ENCODE data around the gene ABLIM2. TPM values are rescaled to one million over a fixed set of nuclear protein-coding genes. Genes with fewer than 3 reads are reported as not detected.

The ABLIM2 gene
- total RNA-seq, 1 donor from 2014 or later, result 5.2 TPM

DNA sequence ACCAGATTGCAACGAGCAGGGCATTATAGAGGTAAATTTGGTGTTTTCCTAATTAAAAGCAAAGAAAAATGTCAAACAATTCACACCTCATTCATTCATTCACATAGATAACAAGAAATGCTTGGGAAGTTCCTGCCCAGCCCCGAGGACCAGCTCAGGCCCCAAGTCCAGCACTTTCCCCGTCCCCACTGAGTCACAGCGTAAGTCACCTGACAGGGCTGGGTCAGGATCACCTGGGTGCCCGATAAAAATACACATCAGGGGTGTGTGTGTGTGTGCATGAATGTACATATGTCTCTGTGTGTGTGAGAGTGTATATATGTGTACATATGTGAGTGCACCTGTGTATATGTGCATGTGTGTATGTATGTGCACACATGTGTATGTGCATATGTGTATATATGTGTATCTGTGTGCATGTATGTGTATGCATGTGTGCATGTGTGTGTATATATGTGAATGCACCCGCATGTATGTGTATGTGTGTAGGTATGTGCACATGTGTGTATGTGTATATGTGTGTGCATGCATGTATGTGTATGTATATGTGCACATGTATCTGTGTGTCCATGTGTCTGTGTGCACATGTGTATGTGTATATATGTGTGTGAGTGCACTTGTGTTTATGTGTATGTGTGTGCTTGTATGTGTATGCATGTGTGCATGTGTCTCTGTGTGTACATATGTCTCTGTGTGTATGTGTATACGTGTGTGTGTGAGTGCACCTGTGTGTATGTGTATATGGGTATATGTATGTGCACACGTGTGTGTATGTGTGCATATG, 21.9 kb upstream of the ABLIM2 start:
- intact Hi-C loops (cut with DNase I), result no loop called here
- TF ChIP-seq, protein P1, sequence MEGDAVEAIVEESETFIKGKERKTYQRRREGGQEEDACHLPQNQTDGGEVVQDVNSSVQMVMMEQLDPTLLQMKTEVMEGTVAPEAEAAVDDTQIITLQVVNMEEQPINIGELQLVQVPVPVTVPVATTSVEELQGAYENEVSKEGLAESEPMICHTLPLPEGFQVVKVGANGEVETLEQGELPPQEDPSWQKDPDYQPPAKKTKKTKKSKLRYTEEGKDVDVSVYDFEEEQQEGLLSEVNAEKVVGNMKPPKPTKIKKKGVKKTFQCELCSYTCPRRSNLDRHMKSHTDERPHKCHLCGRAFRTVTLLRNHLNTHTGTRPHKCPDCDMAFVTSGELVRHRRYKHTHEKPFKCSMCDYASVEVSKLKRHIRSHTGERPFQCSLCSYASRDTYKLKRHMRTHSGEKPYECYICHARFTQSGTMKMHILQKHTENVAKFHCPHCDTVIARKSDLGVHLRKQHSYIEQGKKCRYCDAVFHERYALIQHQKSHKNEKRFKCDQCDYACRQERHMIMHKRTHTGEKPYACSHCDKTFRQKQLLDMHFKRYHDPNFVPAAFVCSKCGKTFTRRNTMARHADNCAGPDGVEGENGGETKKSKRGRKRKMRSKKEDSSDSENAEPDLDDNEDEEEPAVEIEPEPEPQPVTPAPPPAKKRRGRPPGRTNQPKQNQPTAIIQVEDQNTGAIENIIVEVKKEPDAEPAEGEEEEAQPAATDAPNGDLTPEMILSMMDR (IDR thresholded peaks at IDR 0.05), result no peak
- ATAC-seq (no peak), DNase-seq (no peak)
- Histone ChIP-seq H3K27me3 (ENCODE audit: low read depth) (no peaks in the 10 kb centered on the region), H3K4me1 (peaks cover 36% of the 10 kb centered on the region), H3K4me3 (no peak overlapping the region), H3K27ac (no peak overlapping the region), H3K36me3 (no peaks in the 10 kb centered on the region), H3K9me3 (no peaks in the 10 kb centered on the region)

DNA sequence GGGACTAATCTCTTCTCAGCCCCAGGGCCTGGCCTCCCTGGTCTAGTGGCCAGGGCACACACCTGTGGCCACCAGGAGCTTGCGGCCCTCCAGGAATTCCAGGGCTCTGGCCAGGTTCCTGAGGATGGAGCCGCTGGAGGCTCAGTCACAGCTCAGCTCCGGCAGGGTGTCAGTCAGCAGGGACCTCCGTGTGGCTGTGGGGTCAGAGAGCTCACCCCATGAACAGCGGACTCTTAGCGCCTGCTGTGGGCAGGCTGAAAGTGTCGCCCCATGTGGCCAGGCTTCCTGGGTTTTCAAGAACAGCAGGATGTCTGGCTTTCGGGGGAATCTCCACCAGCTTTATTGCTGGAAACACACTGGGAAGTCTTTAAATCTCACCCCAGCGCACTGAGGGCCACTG, 21.2 kb upstream of the ABLIM2 start:
- Histone ChIP-seq H3K36me3 (no peaks in the 10 kb centered on the region), H3K4me1 (peaks cover 36% of the 10 kb centered on the region), H3K27ac (no peak overlapping the region), H3K4me3 (no peak overlapping the region), H3K27me3 (ENCODE audit: low read depth) (no peaks in the 10 kb centered on the region), H3K9me3 (no peaks in the 10 kb centered on the region)
- intact Hi-C loops (cut with DNase I), result no loop called here
- ATAC-seq (no peak), DNase-seq (no peak)
- TF ChIP-seq, protein P1 (IDR thresholded peaks at IDR 0.05), result no peak

DNA sequence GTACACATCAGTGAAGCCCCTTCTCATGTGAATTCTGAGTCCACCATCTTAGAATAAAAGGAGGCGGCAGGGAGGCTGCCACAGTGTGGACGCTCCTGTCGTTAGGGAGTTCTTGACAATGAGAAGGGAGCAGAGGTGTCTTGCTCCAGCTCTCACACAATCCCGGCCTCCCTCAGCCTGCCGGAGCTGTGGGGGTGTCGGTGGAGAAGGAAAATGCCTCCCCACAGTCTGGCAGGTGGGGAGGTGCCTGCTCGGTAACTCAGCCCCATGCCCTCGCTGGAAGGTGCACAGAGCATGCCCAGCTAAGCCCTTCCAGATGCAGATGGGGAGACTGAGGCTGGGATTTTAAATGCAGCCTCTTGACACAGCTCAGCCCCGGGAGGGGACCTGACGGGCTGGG, 20.5 kb upstream of the ABLIM2 start:
- H3K4me1 ChIP-seq, result peaks cover 36% of the 10 kb centered on the region
- no peaks in the 10 kb centered on the region for H3K27me3 ChIP-seq (ENCODE audit: low read depth)
- TF ChIP-seq, protein P1 (IDR thresholded peaks at IDR 0.05), result no peak
- ATAC-seq (no peak), DNase-seq (no peak)
- H3K36me3 ChIP-seq, result no peaks in the 10 kb centered on the region
- no peak overlapping the region for H3K27ac ChIP-seq
- H3K9me3 ChIP-seq, result no peaks in the 10 kb centered on the region
- no peak overlapping the region for H3K4me3 ChIP-seq
- intact Hi-C loops (cut with DNase I), result no loop called here

DNA sequence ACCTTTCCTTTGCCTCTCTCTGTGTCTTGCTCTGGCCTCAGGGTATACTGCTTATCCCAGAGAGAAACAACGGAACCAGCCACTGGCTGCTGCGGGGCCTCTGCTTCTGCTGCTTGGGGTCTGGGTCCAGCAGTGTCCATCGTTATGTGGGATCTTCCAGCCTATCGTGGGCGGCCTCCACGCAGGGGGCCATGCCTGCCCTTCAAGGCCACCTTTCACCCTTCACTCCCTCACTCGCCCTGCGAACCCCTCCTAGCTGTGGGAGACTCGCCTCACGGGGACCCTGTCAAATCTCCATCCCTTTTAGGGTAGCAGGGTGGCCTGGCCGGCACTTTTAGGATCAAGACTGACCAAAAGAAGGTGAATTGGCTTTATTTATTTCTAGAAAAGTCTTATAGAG, 19.3 kb upstream of the ABLIM2 start:
- TF ChIP-seq, protein P1 (IDR thresholded peaks at IDR 0.05), result no peak
- no peak overlapping the region for H3K27ac ChIP-seq
- H3K4me1 ChIP-seq, result peaks cover 26% of the 10 kb centered on the region
- no peaks in the 10 kb centered on the region for H3K36me3 ChIP-seq
- H3K9me3 ChIP-seq, result no peaks in the 10 kb centered on the region
- no peak overlapping the region for H3K4me3 ChIP-seq
- DNase-seq, result no peak
- intact Hi-C loops (cut with DNase I), result no loop called here
- H3K27me3 ChIP-seq (ENCODE audit: low read depth), result no peaks in the 10 kb centered on the region
- ATAC-seq, result no peak

DNA sequence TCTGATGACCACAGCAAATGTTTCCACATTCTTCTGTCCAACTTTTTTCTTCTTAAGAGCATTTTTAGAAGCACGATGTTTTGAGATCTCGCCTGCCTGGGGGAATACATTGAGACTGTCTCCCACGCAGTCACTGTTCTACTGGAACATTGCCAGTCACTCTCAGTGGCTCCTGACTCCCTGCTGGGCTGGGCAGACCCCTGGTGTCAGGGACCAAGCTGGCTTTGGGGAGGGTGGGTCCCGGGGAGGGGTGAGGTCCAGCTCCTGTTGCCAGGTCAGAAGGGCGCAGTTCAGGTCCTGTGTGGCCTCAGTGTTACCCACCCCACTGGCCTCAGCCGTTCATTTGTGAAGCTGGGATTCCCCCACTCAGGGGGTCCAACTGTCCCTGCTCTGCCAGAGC, 18.9 kb upstream of the ABLIM2 start:
- Histone ChIP-seq H3K4me1 (peaks cover 22% of the 10 kb centered on the region), H3K27me3 (ENCODE audit: low read depth) (no peaks in the 10 kb centered on the region), H3K36me3 (no peaks in the 10 kb centered on the region), H3K4me3 (no peak overlapping the region), H3K27ac (no peak overlapping the region), H3K9me3 (no peaks in the 10 kb centered on the region)
- TF ChIP-seq, protein P1 (IDR thresholded peaks at IDR 0.05), result no peak
- DNase-seq (no peak), ATAC-seq (no peak)
- intact Hi-C loops (cut with DNase I), result no loop called here

Data from lower lobe of right lung (tissue), 2 donors.